ENCODE data around the gene SH3BP2.

Gene SH3BP2

DNA sequence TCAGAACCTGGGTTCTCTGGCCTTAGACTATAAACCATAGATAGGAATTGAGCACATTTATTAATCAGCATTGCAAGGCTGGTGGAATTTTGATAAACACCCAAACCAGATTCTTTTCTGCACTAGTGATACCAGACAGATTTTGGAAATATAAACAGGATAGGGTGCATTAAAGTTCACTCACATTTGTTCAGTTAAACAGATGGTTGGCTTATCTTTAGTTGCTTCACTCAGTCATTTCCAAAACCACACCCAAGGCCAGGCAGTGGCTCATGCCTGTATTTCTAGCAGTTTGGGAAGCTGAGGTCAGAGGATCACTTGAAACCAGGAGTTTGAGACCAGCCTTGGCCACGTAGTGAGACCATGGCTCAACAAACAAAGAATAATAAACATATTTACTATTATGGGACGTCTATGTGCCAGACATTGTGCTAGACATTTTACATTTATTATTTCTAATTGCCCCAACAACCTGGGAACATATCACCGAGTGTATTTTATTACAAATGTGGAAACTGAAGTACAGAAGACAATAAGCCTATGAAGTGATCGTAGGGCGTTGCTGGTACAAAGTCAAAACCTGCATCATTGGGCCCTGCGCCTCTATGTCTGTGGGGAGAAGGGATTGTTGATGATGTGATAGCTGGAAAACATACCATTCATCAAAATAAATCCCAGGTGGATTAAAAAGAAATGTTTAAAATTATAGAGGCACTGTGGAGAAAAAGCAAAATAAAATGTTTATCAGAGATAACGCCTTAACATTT, 65.7 kb downstream of the SH3BP2 start:
- no peak for DNase-seq (ENCODE audit: low read depth)
- H3K4me3 ChIP-seq (ENCODE audit: low read depth, low read length) = no peak overlapping the region
- TF ChIP-seq POLR2A (IDR thresholded peaks at IDR 0.05; ENCODE audit: extremely low read depth, insufficient read length) = no peak
- TF ChIP-seq, protein P1, sequence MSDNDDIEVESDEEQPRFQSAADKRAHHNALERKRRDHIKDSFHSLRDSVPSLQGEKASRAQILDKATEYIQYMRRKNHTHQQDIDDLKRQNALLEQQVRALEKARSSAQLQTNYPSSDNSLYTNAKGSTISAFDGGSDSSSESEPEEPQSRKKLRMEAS (IDR thresholded peaks at IDR 0.05; ENCODE audit: low read depth, low read length) = no peak
- no peak for TF ChIP-seq CTCF (IDR thresholded peaks at IDR 0.05; ENCODE audit: low read depth, low read length)
- no peak for TF ChIP-seq MYC (IDR thresholded peaks at IDR 0.05; ENCODE audit: low read depth, low read length)

DNA sequence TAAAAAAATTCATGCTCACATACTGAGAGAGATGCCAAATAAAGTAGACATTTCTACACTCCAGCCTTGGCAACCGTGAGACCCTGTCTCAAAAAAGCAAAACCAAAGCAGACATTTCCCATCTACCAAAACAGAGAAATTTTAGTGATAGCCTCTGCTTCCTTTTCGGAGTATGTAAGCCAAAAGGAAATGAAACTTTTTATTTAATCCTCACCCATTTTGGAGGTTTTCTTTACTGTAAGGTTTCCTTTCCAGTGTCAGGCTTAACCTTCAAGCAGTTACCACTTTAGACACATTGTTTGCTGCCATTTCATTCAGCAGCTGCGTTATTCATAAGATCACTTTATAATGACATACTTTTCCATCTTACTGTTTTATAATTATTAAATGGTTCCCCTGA, 66.6 kb downstream of the SH3BP2 start:
- TF ChIP-seq, protein P1 (IDR thresholded peaks at IDR 0.05; ENCODE audit: low read depth, low read length) = no peak
- TF ChIP-seq POLR2A (IDR thresholded peaks at IDR 0.05; ENCODE audit: extremely low read depth, insufficient read length) (no peak), CTCF (IDR thresholded peaks at IDR 0.05; ENCODE audit: low read depth, low read length) (no peak), MYC (IDR thresholded peaks at IDR 0.05; ENCODE audit: low read depth, low read length) (no peak)
- no peak for DNase-seq (ENCODE audit: low read depth)
- no peak overlapping the region for H3K4me3 ChIP-seq (ENCODE audit: low read depth, low read length)

GRCh38 chr4:2860391-2861348, 67.8 kb downstream of the SH3BP2 start:
- TF ChIP-seq POLR2A (IDR thresholded peaks at IDR 0.05; ENCODE audit: extremely low read depth, insufficient read length) = no peak
- TF ChIP-seq, protein P1 (IDR thresholded peaks at IDR 0.05; ENCODE audit: low read depth, low read length) = no peak
- TF ChIP-seq MYC (IDR thresholded peaks at IDR 0.05; ENCODE audit: low read depth, low read length) = no peak
- TF ChIP-seq CTCF (IDR thresholded peaks at IDR 0.05; ENCODE audit: low read depth, low read length) = no peak
- no peak for DNase-seq (ENCODE audit: low read depth)
- no peak overlapping the region for H3K4me3 ChIP-seq (ENCODE audit: low read depth, low read length)

DNA sequence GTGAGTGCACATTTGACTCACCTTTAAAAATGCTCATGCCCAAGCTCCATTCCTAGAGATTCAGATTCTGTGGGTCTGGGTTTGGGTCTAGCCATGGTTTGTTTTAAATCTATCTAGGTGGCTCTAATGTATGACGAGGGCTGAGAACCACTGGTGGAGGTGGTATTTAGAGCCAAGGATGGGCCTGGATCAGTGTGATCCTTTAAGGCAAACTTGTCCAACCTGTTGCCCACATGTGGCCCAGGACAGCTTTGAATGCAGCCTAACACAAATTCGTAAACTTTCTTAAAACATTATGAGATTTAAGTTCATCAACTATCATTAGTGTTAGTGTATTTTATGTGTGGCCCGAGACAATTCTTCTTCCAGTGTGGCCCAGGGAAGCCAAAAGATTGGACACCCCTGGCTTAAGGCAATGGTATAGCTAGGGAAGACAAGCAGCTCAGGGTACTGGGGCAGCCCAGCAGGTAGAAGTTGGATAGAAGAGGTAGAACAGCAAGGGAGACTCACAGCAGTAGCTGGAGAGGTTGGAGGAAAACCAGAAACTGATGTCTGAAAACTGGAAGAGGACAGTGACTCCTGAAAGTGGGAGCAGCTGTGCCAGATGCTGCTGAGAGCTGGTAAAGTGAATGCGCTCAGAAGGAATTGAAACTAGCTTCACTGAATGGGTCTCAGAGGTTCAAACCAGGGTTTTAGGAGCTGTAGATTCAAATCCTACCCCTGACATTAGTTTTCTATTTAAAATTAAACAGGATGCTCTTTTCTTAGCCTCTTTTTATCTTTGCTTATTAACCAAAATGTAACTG, 68.9 kb downstream of the SH3BP2 start:
- no peak overlapping the region for H3K4me3 ChIP-seq (ENCODE audit: low read depth, low read length)
- TF ChIP-seq, protein P1 (IDR thresholded peaks at IDR 0.05; ENCODE audit: low read depth, low read length) = no peak
- no peak for TF ChIP-seq MYC (IDR thresholded peaks at IDR 0.05; ENCODE audit: low read depth, low read length)
- no peak for TF ChIP-seq POLR2A (IDR thresholded peaks at IDR 0.05; ENCODE audit: extremely low read depth, insufficient read length)
- no peak for TF ChIP-seq CTCF (IDR thresholded peaks at IDR 0.05; ENCODE audit: low read depth, low read length)
- DNase-seq (ENCODE audit: low read depth) = no peak

DNA sequence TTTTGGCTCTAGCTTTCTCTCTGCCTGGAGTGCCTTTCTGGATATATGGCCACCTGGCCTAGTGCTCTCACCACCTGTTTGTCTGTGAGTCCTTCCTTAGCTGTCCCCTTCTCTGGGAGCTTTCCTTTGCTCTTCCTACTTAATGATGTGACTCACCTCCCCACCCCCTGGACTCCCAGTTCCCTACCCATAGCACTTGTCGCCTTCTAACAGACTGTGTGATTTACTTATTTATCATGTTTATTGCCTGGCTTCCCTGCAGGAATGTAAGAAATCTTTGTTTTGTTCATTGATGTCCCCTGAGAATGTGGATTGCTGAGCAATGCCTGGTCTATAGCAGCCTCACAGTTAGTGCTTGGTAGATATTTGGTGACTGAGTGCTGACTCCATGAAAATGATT, 69.6 kb downstream of the SH3BP2 start:
- TF ChIP-seq CTCF (IDR thresholded peaks at IDR 0.05; ENCODE audit: low read depth, low read length) (no peak), POLR2A (IDR thresholded peaks at IDR 0.05; ENCODE audit: extremely low read depth, insufficient read length) (no peak), MYC (IDR thresholded peaks at IDR 0.05; ENCODE audit: low read depth, low read length) (no peak)
- TF ChIP-seq, protein P1 (IDR thresholded peaks at IDR 0.05; ENCODE audit: low read depth, low read length) = no peak
- H3K4me3 ChIP-seq (ENCODE audit: low read depth, low read length) = no peak overlapping the region
- no peak for DNase-seq (ENCODE audit: low read depth)

Data from NB4 (cell line).